ENCODE data around the gene FCHO2. TPM values are rescaled to one million over a fixed set of nuclear protein-coding genes. Genes with fewer than 3 reads are reported as not detected.
A peak's percentile ranks its signal among the peaks of the same experiment; 100 is the strongest.

The FCHO2 gene
- total RNA-seq, 1 experiment from 2014 or later, result 12.0 TPM

GRCh38 chr5:73135021-73135420, 179.2 kb downstream of the FCHO2 start:
- DNase-seq (ENCODE audit: low read depth), result no peak

- DNase-seq (ENCODE audit: low read depth), result peak; percentile 63
These were observed 179.7 kb downstream of the FCHO2 start for GRCh38 chr5:73135429-73136054.

- no peak for DNase-seq (ENCODE audit: low read depth)
These were observed 180.3 kb downstream of the FCHO2 start for GRCh38 chr5:73136055-73136562.

GRCh38 chr5:73137563-73138530, 182.0 kb downstream of the FCHO2 start:
- DNase-seq (ENCODE audit: low read depth), result no peak

- DNase-seq (ENCODE audit: low read depth), result no peak
These were observed 183.6 kb downstream of the FCHO2 start for GRCh38 chr5:73139485-73139884.

Other genes with a start within 250 kb of the FCHO2 start
- gene TNPO1, start 139.4 kb upstream of the FCHO2 start, total RNA-seq (2014; rRNA removed; shearing (Covaris generic)), result 112 and 127 TPM in 2 replicates
- gene TMEM171, start 164.5 kb downstream of the FCHO2 start, total RNA-seq (2014; rRNA removed; shearing (Covaris generic)), result 9.4 and 11.9 TPM in 2 replicates
- not detected in 2 replicates for gene TMEM174, start 217.2 kb downstream of the FCHO2 start, total RNA-seq (2014; rRNA removed; shearing (Covaris generic))

Measured in RPMI7951 (cell line).